ENCODE data around the gene GPR107. TPM values are rescaled to one million over a fixed set of nuclear protein-coding genes. Genes with fewer than 3 reads are reported as not detected.

The GPR107 gene
- total RNA-seq, 2 experiments from 2014 or later, result 10.4 to 24.3 TPM

GRCh38 chr9:130078547-130078946 is 24.8 kb downstream of the GPR107 start:
- no peaks in the 10 kb centered on the region for H4K20me1 ChIP-seq (ENCODE audit: insufficient read depth, low read length)
- H3K9me3 ChIP-seq (ENCODE audit: low read length), result no peaks in the 10 kb centered on the region
- intact Hi-C loops (cut with micrococcal nuclease; ENCODE audit: unreplicated experiment), result no loop called here
- H3K4me3 ChIP-seq (ENCODE audit: low read depth, low read length, poor library complexity, severe bottlenecking), result no peak overlapping the region
- TF ChIP-seq EZH2phosphoT487 (IDR thresholded peaks at IDR 0.05; ENCODE audit: borderline replicate concordance, low read depth, low read length), result no peak
- H2AFZ ChIP-seq (ENCODE audit: low read length), result no peak overlapping the region
- H3K36me3 ChIP-seq (ENCODE audit: insufficient read depth, low read length), result peaks cover 76% of the 10 kb centered on the region
- H3K4me1 ChIP-seq (ENCODE audit: insufficient read depth, low read length, poor library complexity, severe bottlenecking), result no peaks in the 10 kb centered on the region
- H3K79me2 ChIP-seq (ENCODE audit: insufficient read depth, low read depth, low read length), result peaks cover 5% of the 10 kb centered on the region; the same call in 1 of the 2 replicates
- ChIA-PET CTCF (ENCODE audit: unreplicated experiment) (no interaction called here), POLR2A (no interaction called here)
- DNase-seq (ENCODE audit: low spot score), result no peak
- H3K4me2 ChIP-seq (ENCODE audit: low read length), result no peak overlapping the region
- H3K9me2 ChIP-seq (ENCODE audit: insufficient read depth, low read length), result no peaks in the 10 kb centered on the region
- H3K27ac ChIP-seq (ENCODE audit: low read depth, low read length, poor library complexity, severe bottlenecking), result no peak overlapping the region
- no TSS peak for BruUV-seq (replicated peaks)

DNA sequence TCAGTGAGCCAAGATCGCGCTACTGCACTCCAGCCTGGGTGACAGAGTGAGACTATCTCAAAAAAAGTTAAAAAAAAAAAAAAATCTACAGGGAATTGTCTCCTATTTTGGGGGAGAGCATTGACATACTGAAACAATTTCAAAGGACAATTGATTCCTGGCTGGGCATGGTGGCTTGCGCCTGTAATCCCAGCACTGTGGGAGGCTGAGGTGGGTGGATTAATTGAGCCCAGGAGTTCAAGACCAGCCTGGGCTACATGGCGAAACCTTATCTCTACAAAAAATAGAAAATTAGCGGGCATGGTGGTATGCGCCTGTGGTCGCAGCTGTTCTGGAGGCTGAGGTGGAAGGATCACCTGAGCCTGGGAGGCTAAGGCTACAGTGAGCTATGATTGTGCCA is 30.6 kb downstream of the GPR107 start:
- ChIA-PET CTCF (ENCODE audit: unreplicated experiment) (no interaction called here), POLR2A (no interaction called here)
- Histone ChIP-seq H3K36me3 (ENCODE audit: insufficient read depth, low read length) (peaks cover 64% of the 10 kb centered on the region), H3K27ac (ENCODE audit: low read depth, low read length, poor library complexity, severe bottlenecking) (no peak overlapping the region), H3K4me3 (ENCODE audit: low read depth, low read length, poor library complexity, severe bottlenecking) (no peak overlapping the region), H3K4me2 (ENCODE audit: low read length) (no peak overlapping the region), H2AFZ (ENCODE audit: low read length) (no peak overlapping the region), H3K9me3 (ENCODE audit: low read length) (no peaks in the 10 kb centered on the region), H3K4me1 (ENCODE audit: insufficient read depth, low read length, poor library complexity, severe bottlenecking) (no peaks in the 10 kb centered on the region), H3K79me2 (ENCODE audit: insufficient read depth, low read depth, low read length) (no peaks in the 10 kb centered on the region), H3K9me2 (ENCODE audit: insufficient read depth, low read length) (no peaks in the 10 kb centered on the region), H4K20me1 (ENCODE audit: insufficient read depth, low read length) (no peaks in the 10 kb centered on the region)
- BruUV-seq (replicated peaks), result no TSS peak
- intact Hi-C loops (cut with micrococcal nuclease; ENCODE audit: unreplicated experiment), result no loop called here
- TF ChIP-seq, protein P1, sequence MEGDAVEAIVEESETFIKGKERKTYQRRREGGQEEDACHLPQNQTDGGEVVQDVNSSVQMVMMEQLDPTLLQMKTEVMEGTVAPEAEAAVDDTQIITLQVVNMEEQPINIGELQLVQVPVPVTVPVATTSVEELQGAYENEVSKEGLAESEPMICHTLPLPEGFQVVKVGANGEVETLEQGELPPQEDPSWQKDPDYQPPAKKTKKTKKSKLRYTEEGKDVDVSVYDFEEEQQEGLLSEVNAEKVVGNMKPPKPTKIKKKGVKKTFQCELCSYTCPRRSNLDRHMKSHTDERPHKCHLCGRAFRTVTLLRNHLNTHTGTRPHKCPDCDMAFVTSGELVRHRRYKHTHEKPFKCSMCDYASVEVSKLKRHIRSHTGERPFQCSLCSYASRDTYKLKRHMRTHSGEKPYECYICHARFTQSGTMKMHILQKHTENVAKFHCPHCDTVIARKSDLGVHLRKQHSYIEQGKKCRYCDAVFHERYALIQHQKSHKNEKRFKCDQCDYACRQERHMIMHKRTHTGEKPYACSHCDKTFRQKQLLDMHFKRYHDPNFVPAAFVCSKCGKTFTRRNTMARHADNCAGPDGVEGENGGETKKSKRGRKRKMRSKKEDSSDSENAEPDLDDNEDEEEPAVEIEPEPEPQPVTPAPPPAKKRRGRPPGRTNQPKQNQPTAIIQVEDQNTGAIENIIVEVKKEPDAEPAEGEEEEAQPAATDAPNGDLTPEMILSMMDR (conservative IDR thresholded peaks at IDR 0.05; ENCODE audit: low read length), result no peak
- no peak for TF ChIP-seq EZH2phosphoT487 (IDR thresholded peaks at IDR 0.05; ENCODE audit: borderline replicate concordance, low read depth, low read length)
- no peak for DNase-seq (ENCODE audit: low spot score)

DNA sequence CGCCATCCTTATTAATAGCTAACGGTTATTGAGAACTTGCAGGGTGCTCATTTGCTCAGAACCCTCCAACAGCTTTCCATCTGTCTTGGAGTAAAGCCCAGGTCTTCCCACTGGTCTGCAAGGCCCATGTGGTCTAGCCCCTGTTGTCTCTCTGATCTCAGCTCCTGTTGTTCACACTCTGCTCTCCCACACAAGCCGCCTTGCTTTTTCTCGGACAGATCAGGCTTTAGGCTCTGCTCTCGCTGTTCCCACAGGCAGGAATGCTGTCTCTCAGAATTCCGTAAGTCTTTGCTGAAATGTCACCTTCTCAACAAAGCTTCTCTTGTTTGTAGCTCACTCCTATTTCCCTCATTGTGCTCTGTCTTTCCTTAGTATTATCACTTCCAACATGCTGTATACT is 34.3 kb downstream of the GPR107 start:
- TF ChIP-seq, protein P1 (conservative IDR thresholded peaks at IDR 0.05; ENCODE audit: low read length), result no peak
- no peak for TF ChIP-seq EZH2phosphoT487 (IDR thresholded peaks at IDR 0.05; ENCODE audit: borderline replicate concordance, low read depth, low read length)
- POLR2A ChIA-PET, result no interaction called here

More for the DNA sequence above, 34.3 kb downstream of the GPR107 start:
- H4K20me1 ChIP-seq (ENCODE audit: insufficient read depth, low read length), result no peaks in the 10 kb centered on the region
- H3K27ac ChIP-seq (ENCODE audit: low read depth, low read length, poor library complexity, severe bottlenecking), result no peak overlapping the region
- no peaks in the 10 kb centered on the region for H3K4me1 ChIP-seq (ENCODE audit: insufficient read depth, low read length, poor library complexity, severe bottlenecking)
- no TSS peak for BruUV-seq (replicated peaks)
- H3K4me2 ChIP-seq (ENCODE audit: low read length), result no peak overlapping the region
- no peaks in the 10 kb centered on the region for H3K79me2 ChIP-seq (ENCODE audit: insufficient read depth, low read depth, low read length)
- CTCF ChIA-PET (ENCODE audit: unreplicated experiment), result interaction anchor here (0.5 kb wide), 1 partner anchor 37 kb away, joined by 3 read pairs; no protein-coding TSS in a partner anchor
- intact Hi-C loops (cut with micrococcal nuclease; ENCODE audit: unreplicated experiment), result no loop called here
- no peaks in the 10 kb centered on the region for H3K9me2 ChIP-seq (ENCODE audit: insufficient read depth, low read length)
- H3K4me3 ChIP-seq (ENCODE audit: low read depth, low read length, poor library complexity, severe bottlenecking), result no peak overlapping the region
- H3K36me3 ChIP-seq (ENCODE audit: insufficient read depth, low read length), result peaks cover 58% of the 10 kb centered on the region
- H2AFZ ChIP-seq (ENCODE audit: low read length), result no peak overlapping the region
- DNase-seq (ENCODE audit: low spot score), result no peak
- H3K9me3 ChIP-seq (ENCODE audit: low read length), result no peaks in the 10 kb centered on the region
